IMR-90 (cell line): ENCODE data around the gene ALOX12B.

Source experiments
- CHD1 ChIP-seq: IDR thresholded peaks from 2 replicates; pipeline ENCODE4 v1.6.1; 2012; ENCODE audit warnings: low read depth, low read length, improper control_type of control experiment
- CTCF ChIP-seq: conservative IDR thresholded peaks from 2 replicates; pipeline ENCODE4 v1.5.1; 2012; ENCODE audit warnings: mild to moderate bottlenecking, low read depth, low read length, improper control_type of control experiment
- POLR2A ChIP-seq: IDR thresholded peaks from 2 replicates; pipeline ENCODE4 v1.6.1; 2012; ENCODE audit warnings: mild to moderate bottlenecking, low read depth, low read length
- RAD21 ChIP-seq: IDR thresholded peaks from 2 replicates; pipeline ENCODE4 v1.6.1; 2012; ENCODE audit warnings: low read length, improper control_type of control experiment
- SMC3 ChIP-seq: fragments of 150-350 bp; IDR thresholded peaks from 2 replicates; pipeline ENCODE4 v1.6.1; 2016; ENCODE audit warnings: low read depth, mild to moderate bottlenecking, antibody characterized with exemption, low read length, moderate library complexity

- no peak for TF ChIP-seq CTCF
- no peak for TF ChIP-seq RAD21
- no peak for TF ChIP-seq POLR2A
- TF ChIP-seq SMC3: no peak
- TF ChIP-seq CHD1: no peak
Measured at GRCh38 chr17:8082292-8082691, 5.2 kb downstream of the ALOX12B start.
